GM19372 (cell line): ENCODE data around the gene PDZD2.
A peak's percentile ranks its signal among the peaks of the same experiment; 100 is the strongest.

Experiments used
- ATAC-seq: cut with Tn5 transposase; IDR thresholded peaks from one replicate; pipeline ENCODE4 v1.9.1; 2021; ENCODE audit warnings: mild to moderate bottlenecking, low read depth, moderate library complexity; ENCODE audit not compliant: unreplicated experiment

The PDZD2 gene

DNA sequence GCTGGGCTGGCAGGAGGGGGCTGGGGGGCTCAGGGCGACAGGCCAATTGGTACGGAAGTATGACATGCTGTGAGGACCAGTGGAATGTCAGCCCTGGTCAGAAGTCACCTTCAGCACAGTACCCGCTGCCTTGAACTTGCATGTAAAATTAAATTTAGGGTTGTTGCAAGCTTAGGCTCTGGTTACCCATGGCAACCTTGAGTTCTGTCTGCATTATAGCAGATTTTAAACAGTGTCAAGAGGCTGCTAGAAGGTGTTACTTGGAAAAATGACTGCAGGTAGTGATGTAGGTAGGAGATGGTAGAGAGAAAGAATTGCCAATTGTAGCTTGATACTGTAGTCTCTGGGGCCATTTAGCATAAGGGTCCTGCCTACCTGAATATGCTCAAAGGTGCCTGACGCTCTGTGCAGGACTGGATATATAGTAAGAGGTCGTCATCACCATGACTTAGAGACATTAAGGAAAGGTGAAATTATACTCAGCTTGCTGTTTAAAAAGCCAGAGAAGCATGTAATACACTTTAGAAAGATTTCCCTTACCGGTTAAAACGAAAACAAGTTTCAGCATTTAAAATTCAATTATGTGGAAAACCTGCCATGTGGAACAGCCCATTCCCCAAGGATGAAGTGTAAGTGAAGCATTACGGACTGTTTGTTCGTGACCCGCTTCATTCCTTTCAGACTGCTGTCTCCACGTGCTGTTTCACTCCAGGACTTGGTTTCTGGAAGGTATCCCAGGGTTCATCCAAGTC, 169.0 kb downstream of the PDZD2 start:
- no peak for ATAC-seq

DNA sequence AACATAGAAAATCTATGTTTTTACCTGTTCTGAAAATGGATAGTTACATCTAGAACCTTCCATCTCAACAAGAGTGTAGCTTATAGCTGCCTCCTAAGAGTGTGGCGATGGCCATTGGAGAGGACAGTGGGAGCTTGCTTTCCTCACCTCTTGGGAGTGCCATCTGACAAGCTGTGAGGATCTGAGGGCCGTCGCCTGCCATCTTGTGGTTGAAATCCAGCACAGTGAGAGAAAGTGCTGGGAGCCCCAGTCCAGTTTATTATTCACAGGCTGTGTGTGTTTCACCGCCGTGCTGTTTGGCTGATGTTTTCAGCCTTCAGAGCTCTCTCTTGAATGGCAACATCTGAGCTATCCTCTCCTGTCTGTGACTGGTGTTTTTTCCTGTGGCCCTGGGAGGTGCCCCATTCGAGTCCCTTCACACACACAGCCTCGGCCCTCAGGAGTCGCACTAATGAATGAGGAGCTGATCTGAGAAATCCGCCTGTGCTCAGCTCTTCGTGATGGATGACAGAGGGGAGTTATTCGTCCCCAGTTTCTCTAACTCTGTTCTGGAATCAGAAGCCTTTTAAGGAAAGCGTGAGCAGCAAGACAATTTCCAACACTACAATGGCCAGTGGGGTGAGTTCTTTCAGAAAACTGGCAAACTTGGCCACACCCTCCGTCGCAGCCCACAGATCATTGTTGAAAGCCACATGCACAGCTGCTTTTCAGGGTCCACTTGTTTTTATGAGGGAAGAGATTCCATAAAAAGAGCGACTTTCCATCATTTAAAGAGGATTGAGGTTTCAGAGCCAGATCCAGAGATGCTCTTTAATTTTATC, 170.3 kb downstream of the PDZD2 start:
- ATAC-seq, result no peak

DNA sequence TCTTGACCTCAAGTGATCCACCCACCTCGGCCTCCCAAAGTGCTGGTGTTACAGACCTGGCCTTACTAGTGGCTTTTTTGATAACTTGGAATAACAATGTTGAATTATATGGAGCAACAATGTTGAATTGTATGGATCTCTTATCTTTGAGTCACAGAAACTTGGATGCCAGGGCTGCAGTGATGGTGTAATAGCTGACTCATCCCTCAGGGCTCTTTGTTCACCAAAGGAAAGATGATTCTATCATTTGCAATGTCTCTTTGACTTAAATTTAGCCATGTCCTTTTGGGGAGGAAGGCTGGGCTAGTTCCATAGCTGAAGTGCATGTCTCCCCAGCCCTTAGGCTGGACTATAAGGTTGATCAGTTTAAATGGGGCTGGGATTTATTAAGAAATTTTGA, 172.3 kb downstream of the PDZD2 start:
- ATAC-seq, result no peak

DNA sequence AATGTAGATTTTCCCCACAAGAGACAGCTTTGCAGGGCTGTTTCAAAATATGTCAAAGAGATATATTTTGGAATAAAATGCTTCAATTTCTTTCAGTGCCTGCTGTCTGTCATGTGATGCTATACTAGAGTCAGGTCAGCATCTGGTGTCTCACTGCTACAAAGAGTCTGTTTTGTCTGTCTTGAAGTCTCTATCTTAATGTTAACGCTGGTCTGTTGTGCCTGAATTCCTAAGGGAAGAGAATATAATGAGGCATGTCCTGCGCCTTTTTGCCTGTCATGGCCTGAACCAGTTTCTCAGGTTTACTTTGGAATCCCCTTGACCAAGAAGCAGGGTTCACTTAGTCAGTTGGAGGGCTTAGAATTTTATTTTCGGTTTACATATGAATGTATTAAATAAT, 176.4 kb downstream of the PDZD2 start:
- no peak for ATAC-seq

DNA sequence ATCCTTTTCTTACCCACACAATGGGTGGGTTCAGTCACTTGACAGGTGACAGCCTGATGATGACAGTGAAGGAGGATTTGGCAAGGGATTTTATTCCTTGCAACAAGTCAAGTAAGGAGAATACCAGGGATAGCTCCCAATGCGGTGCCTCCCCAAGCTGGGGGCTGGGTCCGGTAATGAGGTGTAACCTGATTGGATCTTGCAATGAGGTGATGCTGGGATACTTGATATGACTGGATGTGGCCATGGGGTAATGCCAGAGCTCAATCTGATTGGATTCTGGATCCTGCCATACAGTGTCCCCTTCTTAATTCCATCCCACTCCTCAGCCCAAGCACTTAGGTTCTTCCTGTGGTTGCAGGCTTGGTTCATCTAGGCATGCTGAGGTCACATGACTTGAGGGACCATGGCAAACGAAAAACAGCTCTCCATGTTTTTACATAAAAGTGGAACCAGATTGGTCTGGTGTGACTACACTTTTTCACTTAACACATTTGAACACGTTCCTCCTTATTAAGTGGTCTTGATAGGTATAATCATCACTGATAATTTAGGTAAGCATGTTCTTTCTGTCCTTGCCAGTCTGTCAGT, 181.1 kb downstream of the PDZD2 start:
- no peak for ATAC-seq

DNA sequence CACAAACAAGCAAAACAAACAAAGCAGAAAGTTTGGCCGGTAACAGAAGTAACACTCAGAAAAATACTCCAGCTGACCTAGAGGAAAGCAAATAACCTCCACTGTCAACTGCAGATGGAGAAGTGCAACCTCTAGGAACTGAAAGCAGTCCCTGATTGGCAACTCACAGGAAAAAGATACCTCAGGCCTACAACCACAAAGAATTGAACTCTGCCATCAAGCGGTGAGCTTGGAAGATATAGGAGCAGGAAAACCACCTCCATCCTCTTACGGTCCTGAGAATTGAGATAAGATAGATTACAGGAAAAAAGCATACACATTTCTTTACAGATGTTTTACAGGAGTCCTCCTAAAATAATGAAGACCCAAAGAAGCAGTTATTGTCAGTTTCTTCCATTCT, 184.5 kb downstream of the PDZD2 start:
- no peak for ATAC-seq

DNA sequence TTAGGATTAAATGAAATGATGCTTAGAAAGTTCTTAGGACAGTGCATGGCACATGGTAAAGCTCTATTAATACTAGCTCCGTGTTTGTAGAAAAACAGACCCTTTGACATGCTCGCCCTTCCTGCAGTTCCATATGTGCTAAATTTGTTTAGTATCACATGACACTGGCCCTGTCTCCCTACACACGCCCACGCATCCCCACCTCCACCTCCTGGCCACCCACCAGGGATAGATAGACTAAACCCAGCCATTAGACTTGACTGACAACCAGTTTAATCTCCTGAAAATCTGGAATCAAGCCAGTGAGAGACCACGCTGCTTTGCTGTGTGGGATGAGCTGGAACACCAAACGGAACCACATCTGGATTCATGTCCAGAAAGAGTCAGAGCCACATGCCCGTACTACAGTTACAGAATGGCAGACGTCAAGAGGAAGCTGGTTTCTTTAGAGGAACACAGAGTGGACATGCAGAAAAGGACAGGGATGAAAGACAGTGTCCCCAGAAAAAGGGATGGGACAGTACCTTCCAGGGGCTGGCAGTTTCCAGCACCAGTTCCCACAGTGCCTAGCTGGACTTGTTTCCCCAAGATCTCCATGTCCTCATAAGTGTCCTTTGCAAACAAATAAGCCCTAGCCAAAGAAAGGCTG, 186.1 kb downstream of the PDZD2 start:
- no peak for ATAC-seq

DNA sequence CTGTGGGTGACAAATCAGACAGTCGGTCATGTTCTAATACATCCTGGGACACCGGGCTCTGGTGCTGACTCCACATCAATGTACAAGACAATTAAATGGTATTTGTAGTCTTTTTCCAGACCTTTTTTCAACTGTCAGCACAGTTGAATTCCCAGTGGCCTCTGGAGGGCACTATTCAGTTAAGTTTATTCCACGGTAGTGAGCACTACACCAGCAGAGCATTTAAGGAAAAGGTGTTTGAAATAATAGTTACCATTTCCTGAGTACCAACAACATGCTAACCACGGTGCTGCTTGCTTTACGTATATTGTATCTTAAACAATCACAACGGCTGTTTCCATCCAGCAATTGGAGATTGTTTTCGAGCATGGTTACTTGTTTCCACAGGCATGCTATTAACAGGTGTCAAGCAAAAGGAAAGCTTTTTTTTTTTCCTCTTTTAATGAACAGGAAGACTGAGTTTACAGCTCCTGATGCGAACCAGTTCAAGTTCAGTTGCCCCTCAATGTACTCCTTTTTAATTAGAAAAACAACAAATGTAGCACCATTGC, 186.7 kb downstream of the PDZD2 start:
- peak; percentile 64 for ATAC-seq

DNA sequence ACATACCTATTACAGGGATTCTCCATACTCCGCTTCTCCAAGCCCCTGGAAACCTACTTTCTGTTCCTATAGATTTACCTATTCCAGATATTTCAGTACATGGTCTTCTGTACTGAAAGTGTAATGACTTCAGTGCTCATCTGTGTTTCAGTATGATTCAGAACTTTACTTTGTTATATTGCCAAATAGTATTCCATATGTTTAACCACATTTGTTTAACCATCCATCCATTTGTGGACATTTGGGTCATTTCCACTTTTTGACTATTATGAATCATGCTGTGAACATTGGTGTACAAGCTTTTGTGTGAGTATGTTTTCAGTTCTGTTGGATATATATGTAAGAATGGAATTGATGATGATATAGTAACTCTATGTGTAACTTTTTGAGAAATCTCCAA, 188.9 kb downstream of the PDZD2 start:
- ATAC-seq, result no peak

DNA sequence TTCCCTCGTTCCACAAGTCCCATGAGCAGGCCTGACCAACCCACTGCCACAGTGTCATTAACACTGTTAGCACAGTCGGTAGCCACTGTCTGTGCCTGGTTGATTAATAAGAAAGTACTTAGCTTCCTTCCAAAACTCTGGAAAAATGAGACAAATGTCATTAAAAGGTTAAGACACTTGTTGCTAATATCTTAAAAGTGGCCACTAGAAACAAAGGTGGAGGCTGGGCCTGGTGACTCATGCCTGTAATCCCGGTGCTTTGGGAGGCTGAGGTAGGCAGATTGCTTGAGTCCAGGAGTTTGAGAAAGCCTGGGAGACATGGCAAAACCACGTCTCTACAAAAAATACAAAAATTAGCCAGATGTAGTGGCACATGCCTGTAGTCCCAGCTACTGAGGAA, 194.0 kb downstream of the PDZD2 start:
- ATAC-seq, result no peak

DNA sequence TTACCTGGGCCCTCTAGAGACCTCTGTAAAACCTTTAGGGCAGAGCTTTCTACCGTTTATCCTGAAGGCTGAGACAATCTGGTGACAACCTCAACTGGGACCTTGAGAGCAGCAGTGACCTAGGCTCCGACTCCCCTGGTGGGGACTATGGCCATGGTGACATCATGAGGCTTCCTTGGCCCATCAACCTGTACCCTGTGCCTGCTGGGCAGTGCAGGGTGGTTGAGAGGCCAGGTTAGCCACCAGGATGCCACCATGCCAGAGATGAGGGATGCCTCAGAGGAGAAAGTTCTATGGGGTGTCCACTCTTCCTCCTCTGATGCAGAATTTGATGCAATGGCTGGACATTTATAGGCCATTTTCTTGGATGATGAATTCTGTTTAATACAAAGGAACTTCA, 194.8 kb downstream of the PDZD2 start:
- no peak for ATAC-seq

DNA sequence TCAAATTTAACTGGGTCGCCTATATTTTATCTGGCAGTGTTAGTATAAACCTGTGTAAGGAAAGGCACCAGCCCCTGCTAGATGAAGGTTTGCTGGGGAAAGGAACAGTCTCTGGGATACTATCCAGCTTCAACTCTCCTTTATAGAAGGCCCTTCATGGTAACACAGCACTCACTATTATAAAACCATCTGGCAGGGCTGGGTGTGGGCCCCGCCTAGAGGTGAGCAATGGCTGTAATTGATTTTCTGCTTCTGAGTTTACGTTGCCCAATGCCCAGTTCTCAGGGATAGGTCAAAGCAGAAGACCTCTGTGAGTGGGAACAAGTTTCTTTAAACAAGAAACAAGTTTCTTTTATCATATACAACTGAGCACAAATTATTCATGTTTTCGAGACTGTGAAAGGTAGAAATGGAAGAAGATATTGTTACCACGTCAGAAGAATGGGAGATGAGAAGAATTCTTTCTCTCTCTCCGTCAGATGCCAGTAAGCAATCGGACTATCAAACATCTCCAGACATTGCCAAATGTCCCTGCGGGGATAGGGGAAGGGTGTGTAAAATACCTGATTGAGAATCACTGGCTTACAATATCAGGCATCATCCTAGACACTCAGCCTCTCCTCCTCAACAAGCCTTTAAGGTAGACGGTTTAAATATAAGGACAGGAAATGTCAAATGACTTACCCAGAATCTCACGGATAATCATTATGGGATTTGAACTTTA, 205.9 kb downstream of the PDZD2 start:
- ATAC-seq, result no peak

DNA sequence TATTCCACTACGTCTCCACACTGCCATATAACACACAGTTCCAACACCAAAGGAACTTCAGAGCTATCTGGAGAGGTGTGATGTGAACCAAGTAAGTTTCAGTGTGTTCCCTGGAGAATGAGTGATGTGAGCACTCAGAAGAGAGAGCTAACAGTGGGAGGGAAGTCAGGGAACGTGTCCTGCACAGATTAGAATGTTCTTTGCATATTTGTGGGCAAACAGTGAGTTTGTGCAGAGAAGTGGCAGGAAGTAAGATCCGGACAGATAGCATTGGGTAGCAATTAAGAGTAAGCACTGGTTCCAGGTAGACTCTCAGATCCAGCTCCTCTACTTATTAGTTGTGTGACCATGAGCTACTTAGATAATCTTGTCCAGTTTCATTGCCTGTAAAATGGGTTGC, 206.4 kb downstream of the PDZD2 start:
- no peak for ATAC-seq

DNA sequence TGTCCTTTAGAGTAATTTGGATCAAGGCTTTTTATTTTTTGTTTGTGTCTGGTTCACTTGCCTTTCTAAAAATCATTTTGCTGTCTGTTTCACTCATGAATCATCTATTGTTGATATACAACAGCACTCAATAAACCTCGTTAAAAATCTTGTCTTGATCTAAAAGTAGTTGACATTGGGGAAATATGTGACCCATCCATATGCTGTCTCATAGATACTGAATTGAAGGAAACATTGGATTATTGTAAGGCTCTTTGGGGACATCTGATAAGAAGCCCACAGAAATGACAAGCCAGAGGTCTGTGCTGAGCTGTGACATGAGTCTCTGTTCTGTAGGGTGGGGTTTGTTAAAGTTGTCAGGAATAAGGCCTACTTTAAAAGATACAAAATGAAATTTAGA, 208.0 kb downstream of the PDZD2 start:
- ATAC-seq, result no peak

DNA sequence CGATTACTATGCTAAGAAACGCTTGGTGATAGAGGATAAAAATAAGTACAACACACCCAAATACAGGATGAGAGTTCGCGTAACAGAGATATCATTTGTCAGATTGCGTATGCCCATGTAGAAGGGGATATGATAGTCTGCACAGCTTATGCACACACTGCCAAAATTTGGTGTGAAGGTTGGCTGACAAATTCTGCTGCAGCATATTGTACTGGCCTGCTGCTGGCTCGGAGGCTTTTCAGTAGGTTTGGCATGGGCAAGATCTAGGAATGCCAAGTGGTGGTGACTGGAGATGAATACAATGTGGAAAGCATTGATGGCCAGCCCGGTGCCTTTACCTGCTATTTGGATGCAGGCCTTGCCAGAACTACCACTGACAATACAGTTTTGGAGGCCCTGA, 208.4 kb downstream of the PDZD2 start:
- no peak for ATAC-seq

DNA sequence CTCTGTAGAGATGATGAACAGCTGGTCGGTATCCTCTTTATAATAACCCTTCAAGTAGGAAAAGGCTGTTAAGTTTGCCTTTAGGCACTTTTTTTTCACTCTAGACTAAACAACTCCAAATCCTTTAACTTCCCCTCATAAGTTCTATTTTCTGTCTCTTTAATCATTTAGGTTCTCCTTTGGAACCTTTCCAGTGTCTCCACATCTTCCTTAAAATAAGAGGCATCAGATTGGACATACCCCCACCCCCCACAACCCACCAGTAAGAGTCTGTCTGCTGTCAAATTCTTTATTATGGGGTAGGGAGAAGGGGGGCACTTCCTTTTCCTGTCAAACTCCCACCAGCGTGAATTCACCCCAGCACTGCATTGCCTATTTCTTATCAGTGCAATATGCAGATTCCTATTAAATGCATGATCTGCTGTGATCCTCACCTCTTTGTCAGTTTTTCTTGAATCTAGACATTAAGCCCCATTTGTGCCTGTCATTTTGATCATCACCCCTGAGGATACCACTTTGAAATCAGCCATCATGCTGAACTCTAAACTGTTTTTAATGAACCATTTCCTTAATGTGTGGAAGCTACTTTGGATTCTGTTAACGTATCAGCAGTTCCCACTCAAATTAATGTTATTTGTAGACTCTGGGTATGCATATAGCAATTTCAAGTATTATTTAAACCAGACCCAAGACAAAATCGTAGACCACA, 212.2 kb downstream of the PDZD2 start:
- no peak for ATAC-seq

DNA sequence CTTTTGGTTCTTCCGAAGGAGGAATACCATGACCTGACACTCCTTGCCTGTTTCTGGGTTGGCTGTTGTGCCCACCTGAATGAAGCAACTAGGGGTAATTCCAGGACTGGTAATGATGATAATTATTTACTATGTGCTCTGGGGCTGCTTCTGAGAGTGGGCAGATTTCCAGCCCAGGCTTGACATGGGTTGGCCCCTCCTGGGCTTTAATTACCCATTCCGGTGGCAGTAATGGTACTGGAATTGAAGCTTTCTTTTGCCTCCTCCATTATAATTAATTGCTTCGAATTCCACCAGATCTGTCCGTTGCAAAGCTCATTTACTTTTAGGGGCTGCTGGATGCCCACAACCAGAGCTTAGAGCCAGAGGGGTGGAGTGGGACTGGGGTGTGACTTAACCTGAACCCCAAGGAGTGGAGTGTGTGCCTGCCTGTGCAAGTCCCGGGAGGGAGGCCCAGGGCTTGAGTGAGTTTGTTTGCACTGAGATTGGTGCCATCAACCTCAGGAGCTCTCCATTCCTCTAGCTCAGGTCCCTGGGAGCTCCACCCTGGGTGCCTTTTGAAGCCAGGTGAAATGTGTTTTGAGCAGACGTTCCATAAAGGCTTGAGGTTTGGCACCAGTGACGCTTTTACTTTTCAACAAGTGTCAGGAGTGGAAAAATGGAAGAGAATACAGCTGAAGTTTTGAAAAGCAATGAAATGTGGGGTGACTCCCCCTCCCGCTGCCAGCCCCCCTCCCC, 214.6 kb downstream of the PDZD2 start:
- ATAC-seq, result no peak

DNA sequence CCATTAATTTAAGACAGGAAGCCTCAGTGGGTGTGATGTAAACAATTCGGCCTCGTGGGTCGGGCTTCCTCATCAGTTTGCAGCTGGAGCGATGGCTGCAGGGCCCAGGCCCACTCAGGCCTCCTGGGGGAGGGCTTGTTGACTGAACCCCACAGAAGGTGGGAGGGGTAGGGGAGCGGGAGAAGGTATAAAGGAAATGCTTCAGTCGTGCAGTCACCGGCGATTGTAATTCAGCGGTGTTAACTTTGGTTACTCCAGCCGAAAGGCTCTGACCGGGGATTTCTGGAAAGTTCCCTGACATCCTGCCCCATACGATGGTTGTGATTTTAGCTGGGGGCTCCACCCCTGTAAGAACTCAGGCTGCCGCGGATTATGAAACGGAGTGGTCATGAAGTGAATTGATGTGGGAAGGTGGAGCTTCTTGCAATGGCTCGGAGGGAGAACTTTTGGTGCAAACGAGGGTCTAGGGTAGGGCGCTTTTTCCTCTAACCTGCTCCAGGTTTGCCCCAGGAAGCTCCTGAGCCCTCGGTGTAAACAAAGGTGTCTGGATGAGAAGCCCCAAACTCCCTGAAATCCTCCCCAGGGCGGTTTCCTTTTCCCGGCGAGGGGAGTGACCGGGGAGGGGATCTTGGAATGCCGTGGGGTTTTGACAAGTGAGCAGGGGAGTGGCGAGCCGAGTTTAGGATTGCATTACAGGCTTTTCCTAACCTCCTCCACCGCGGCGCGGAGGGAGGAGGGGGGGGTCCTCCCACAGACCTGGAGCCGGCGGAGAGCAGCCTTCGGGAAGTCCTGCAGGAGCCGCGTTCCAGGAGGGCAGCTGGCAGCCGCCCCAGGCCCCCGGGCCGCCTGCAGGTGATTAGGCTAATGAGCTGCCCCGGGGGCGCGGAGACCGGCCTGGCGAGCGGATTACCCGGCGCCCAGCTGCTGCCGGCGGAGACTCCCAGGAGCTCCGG, 215.5 kb downstream of the PDZD2 start:
- no peak for ATAC-seq
